C4-2B (cell line): Measurements from ENCODE around the gene NLGN1.

Source experiments
- H3K27ac ChIP-seq: fragments of 450-650 bp; 2 replicates; pipeline ENCODE4 v1.5.1; 2017
- ZFX ChIP-seq: fragments of 450-650 bp; IDR thresholded peaks from 2 replicates; pipeline ENCODE4 v1.6.1; 2017
- TF ChIP-seq, protein P1 (sequence below): fragments of 450-650 bp; conservative IDR thresholded peaks from 2 replicates; pipeline ENCODE4 v1.5.1; 2017; ENCODE audit warnings: mild to moderate bottlenecking

The NLGN1 gene

DNA sequence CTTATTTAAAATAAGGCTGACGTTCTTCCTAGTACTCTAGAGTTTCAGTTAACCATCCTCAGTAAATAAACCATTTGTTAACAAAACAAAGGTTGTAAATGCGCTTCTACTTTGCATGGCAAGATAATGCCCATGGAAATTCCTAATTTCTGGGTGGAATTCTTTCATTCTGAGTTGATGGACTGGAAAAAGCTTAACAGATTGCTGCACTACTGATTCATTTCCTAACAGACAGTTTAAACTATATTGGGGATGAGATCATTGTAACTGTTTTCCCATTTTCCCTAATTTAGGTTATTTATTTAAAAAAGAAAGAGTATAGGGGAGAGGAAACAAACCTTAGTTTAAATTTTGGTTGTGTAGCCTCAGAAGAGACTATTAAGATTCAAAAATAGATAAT, 342.2 kb downstream of the NLGN1 start:
- no peak overlapping the region for H3K27ac ChIP-seq
- no peak for TF ChIP-seq ZFX
- TF ChIP-seq, protein P1, sequence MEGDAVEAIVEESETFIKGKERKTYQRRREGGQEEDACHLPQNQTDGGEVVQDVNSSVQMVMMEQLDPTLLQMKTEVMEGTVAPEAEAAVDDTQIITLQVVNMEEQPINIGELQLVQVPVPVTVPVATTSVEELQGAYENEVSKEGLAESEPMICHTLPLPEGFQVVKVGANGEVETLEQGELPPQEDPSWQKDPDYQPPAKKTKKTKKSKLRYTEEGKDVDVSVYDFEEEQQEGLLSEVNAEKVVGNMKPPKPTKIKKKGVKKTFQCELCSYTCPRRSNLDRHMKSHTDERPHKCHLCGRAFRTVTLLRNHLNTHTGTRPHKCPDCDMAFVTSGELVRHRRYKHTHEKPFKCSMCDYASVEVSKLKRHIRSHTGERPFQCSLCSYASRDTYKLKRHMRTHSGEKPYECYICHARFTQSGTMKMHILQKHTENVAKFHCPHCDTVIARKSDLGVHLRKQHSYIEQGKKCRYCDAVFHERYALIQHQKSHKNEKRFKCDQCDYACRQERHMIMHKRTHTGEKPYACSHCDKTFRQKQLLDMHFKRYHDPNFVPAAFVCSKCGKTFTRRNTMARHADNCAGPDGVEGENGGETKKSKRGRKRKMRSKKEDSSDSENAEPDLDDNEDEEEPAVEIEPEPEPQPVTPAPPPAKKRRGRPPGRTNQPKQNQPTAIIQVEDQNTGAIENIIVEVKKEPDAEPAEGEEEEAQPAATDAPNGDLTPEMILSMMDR = no peak

DNA sequence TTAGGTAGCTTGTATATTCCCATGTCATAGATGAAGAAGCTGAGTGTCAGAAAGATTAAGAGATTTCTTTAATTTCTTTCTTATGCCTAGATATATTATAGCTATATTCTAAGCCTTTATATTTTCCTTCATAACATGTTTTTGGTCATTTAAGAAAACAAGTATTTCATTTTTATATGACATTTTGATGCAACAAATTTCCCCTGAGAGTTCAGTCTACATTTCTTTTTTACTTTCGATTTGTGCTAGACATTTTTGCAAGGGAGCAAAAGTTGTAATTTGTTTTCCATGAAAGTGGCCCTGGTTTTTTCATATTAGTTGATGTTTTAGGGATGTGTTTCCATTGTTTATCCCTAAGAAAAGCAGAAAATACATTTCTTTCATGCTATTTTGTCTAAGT, 344.9 kb downstream of the NLGN1 start:
- H3K27ac ChIP-seq = no peak overlapping the region
- no peak for TF ChIP-seq ZFX
- TF ChIP-seq, protein P1 = no peak

DNA sequence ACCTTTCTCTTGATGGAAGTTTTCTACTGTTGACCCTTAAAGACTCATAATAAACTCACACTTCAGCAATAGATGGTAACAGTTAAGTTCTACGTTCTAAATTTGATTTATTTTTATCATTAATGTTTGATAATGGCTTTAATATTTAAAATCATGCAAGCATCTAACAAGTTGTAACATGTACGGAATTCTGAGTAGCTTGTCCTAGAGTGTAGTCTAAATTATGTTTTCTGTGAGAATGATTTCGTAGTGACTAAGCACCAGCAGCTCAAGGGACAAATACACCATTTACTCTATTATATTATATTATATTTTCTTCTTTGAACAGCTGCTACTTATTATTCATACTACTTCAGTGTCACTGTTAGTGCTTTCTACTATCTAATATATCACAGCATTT, 345.6 kb downstream of the NLGN1 start:
- no peak for TF ChIP-seq ZFX
- TF ChIP-seq, protein P1 = no peak
- no peak overlapping the region for H3K27ac ChIP-seq

DNA sequence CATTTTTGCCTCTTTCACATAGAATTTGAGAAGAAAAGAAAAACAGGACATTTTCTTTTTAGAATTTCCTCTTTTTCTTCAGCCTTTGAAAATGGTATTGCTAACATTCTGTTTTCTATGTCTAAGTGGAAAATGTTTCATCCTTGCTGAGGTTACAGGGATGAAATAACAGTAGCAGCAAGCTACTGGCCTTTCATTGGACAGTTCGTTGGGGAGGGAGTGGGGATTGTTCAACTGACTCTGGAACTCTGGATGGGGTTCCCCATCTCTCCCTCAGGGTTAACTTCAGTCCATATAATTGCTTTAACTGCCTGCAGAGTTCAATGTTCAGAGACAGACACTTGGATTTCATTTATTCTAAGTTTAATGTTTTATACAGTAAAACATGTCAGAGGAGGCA, 346.0 kb downstream of the NLGN1 start:
- TF ChIP-seq, protein P1 = no peak
- no peak for TF ChIP-seq ZFX
- H3K27ac ChIP-seq = no peak overlapping the region

DNA sequence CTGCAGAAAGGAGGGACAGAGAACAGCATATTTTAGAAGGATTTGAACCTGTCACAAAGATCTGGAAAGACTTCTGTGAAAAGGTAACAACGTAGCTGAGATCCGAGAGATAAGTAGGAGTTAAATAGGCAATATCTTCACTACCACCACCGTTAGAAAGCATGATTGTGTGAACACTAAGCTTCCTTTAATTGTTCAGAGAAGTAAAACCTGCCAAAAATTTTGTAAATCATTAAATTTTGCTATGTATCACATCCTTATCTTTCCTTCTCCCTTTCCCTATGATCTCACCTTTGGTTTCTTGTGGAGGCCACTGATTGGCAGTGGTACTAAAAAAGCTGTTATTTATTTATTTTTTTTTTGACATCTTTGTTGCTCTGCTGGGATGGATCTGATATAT, 346.9 kb downstream of the NLGN1 start:
- no peak overlapping the region for H3K27ac ChIP-seq
- TF ChIP-seq ZFX = no peak
- TF ChIP-seq, protein P1 = no peak

DNA sequence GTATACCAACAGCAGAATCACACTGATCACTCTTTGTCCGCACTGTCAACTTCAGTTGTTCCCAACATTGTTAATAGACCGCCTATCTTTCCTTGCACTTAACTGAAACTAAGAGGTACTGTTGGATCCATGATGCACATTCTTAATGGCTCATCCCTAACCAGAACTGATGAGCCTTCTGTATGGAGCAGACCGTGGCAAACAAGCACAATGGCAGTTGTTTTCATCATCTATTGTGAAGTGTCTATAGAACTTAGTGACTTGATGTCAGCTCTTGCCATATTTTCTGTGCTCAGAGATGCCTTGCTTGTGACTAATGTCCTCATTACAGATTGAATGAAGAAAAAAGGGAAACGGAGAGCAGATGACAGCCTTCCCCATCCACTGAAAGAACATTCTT, 347.4 kb downstream of the NLGN1 start:
- no peak overlapping the region for H3K27ac ChIP-seq
- TF ChIP-seq, protein P1 = no peak
- no peak for TF ChIP-seq ZFX

DNA sequence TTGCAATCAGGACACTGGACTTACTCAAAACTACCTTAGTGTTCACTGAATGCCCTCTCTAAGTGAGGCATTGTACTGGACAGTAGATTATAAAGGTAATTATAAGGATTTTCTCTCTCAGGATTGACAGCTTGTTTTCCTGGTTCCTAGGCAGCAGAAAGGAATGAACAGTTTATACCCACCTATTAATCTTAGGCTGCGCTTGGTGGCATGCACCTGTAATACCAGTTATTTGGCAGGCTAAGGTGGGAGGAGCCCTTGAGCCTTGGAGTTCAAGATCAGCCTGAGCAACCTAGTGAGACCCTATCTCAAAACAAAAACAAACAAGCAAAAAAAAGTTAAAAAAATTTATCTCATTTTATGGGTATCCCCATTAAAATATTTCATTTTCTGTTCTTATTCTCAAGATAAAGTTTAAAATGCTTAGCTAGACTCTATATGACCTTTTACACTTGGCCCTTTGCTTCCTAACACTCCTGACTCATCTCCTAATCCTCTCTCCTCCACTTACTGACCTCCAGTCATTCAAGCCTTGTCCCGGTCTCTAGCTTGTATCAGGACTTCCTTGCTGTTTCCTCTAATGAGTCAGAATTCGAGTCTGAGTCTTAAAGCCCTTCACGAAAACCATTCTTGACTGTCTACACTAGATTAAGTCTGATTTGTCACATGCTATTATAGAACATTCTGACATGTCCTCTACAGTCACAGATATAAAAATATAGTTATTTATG, 348.6 kb downstream of the NLGN1 start:
- no peak for TF ChIP-seq ZFX
- TF ChIP-seq, protein P1 = no peak
- no peak overlapping the region for H3K27ac ChIP-seq
